Activated CD8-positive, alpha-beta memory T cell treated with anti-CD3 and anti-CD28 coated beads for 48 hours (primary cell): ENCODE measurements around the gene MAP2K4.

Experiments
- DNase-seq, 3 experiments: peaks; one replicate each; pipeline ENCODE4 v3.0.0-alpha.2; 2020; ENCODE audit warnings: low read depth in 2 of 3, low spot score in 2 of 3

MAP2K4 gene

DNA sequence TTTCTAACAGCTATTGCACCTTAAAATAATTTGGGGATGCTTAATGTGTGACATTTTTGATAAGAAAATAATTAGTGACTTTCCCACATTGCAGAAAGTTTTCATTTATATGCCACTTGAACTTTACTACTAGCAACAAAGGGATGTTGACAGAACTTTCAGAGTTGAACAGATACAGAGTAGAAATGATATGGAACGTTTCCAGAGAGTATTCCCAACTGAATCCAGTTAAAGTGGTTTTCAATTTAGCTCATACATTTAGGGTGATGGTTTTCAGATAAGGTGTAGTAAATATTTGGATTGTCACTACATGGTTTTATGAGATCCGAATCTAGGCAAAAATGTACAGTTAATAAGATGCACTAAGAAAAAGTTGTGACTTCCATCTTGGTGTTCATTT lies 17.3 kb downstream of the MAP2K4 start:
- no peak for DNase-seq

GRCh38 chr17:12040478-12040877 lies 19.8 kb downstream of the MAP2K4 start:
- DNase-seq: no peak

- no peak for DNase-seq
Measured at GRCh38 chr17:12041312-12041711, 20.6 kb downstream of the MAP2K4 start.

- no peak for DNase-seq
Measured at GRCh38 chr17:12043702-12044101, 23.0 kb downstream of the MAP2K4 start.

- DNase-seq: no peak
Measured at GRCh38 chr17:12046786-12047185, 26.1 kb downstream of the MAP2K4 start.

GRCh38 chr17:12047681-12048376 lies 27.2 kb downstream of the MAP2K4 start:
- DNase-seq: no peak

DNA sequence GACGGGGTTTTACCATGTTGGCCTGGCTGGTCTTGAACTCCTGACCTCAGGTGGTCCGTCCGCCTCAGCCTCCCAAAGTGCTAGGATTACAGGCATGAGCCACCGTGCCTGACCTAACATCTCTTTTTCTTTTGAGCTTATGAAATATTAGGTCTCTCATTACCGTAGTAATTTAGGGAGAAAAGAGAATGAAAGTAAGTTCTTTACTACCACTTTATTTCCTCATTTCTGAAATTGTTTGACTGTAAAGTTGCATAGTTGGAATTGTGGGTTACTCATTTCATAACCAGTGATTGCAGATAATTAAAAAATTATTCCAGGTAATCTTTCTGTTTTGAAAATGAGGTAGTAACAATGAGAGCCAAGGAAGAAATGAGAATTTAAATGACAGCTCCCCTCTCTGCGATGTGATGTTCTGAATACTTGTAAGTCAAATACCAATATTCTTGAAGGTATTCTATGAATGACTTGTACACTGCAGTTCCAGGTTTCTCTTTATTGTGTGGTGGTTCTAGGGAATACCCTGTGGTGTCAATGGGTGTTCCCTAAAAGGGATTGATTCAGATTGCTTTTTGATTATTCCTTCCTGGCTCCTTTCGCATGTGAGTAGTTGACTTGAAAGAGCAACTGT lies 28.3 kb downstream of the MAP2K4 start:
- no peak for DNase-seq

GRCh38 chr17:12050646-12051225 lies 30.1 kb downstream of the MAP2K4 start:
- DNase-seq: no peak

DNA sequence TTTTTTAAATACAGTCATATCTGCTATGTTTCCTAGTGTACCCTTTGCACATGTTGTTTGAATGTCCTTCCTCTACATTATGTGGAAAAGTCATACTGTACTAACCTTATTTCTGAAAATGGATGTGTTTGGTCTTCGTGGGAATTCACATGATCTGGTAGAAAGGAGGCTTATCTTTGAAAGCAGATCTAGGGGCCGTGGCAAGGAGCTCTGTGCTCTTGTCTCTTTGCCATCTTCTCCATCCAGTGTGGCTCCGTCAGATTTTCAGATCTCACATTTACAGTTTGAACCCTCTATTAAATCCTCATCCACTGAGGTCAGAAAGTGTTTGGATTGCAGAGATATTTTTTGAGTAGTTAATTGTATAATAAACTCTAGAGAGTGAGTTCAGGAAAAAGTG lies 32.9 kb downstream of the MAP2K4 start:
- no peak for DNase-seq

GRCh38 chr17:12055889-12056288 lies 35.2 kb downstream of the MAP2K4 start:
- DNase-seq: no peak

GRCh38 chr17:12057520-12057919 lies 36.8 kb downstream of the MAP2K4 start:
- DNase-seq: no peak

GRCh38 chr17:12058535-12058934 lies 37.9 kb downstream of the MAP2K4 start:
- no peak for DNase-seq

DNA sequence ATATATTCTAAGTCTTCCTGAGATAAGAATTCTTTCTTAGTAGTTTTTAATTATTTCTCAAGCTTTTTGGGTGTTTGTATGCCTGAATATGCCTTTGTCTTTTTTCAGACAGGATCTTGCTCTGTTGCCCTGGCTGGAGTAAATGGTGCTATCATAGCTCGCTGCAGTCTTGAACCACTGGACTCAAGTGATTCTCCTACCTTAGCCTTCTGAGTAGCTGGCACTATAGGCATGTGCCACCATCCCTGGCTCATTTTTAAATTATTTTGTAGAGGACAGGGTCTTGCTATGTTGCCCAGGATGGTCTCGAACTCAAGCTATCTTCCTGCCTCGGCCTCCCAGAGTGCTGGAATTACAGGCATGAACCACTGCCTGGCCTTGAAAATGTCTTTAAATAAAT lies 41.6 kb downstream of the MAP2K4 start:
- no peak for DNase-seq

- DNase-seq: no peak
Measured at GRCh38 chr17:12064395-12064794, 43.7 kb downstream of the MAP2K4 start.

GRCh38 chr17:12067485-12067884 lies 46.8 kb downstream of the MAP2K4 start:
- DNase-seq: no peak

GRCh38 chr17:12068946-12069345 lies 48.3 kb downstream of the MAP2K4 start:
- no peak for DNase-seq

DNA sequence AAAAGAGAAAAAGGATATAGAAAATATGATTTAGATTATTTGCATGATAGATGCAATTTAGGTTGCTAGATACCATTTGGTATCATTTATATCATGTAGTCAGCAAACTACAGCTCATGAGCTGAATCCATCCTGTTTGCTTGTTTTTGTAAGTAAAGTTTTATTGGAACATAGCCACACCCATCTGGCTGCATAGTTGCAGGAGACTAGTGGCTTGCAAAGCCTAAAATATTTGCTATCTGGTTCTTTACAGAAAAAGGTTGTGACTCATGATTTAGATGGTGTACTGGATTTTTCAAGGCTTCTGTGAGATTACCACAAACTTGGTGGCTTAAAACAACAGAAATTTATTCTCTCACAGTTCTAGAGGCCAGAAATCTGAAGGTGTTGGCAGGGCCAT lies 49.9 kb downstream of the MAP2K4 start:
- DNase-seq: no peak

- no peak for DNase-seq
Measured at GRCh38 chr17:12074346-12074745, 53.7 kb downstream of the MAP2K4 start.

DNA sequence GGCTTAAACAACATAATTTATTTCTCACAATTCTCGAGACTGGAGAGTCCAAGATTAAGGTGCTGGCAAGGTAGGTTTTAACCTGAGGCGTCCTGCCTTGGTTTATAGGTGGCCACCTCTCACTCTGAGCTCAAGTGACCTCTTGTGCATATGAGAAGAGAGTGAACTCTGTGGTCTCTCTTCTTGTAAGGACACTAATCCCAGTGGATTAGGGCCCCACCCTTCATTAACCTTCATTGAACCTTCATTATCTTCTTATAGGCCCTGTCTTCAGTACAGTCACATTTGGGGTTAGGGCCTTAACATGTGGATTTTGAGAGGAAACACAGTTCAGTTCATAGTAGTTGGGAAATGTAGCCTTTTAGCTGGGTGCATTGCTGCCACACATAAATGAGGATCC lies 57.1 kb downstream of the MAP2K4 start:
- DNase-seq: no peak

- DNase-seq: no peak
Measured at GRCh38 chr17:12078791-12079190, 58.1 kb downstream of the MAP2K4 start.

DNA sequence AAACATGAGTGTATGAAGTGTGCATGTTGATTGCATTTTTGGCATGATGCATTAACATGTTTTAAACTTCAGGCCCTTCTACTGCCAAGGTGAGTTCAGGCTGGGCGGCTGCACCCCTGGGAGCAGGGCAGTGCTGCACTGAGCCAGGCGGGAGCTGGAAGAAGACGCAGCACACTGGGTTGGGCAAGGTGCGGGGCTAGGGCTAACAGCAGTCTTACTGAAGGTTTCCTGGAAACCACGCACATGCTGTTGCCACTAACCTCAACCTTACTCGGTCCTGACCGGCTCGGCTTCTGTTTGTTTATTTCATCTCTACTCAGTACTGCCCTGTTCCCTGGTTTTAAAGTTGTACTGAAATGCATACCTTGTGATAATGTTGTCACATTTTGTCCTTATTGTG lies 61.0 kb downstream of the MAP2K4 start:
- no peak for DNase-seq

DNA sequence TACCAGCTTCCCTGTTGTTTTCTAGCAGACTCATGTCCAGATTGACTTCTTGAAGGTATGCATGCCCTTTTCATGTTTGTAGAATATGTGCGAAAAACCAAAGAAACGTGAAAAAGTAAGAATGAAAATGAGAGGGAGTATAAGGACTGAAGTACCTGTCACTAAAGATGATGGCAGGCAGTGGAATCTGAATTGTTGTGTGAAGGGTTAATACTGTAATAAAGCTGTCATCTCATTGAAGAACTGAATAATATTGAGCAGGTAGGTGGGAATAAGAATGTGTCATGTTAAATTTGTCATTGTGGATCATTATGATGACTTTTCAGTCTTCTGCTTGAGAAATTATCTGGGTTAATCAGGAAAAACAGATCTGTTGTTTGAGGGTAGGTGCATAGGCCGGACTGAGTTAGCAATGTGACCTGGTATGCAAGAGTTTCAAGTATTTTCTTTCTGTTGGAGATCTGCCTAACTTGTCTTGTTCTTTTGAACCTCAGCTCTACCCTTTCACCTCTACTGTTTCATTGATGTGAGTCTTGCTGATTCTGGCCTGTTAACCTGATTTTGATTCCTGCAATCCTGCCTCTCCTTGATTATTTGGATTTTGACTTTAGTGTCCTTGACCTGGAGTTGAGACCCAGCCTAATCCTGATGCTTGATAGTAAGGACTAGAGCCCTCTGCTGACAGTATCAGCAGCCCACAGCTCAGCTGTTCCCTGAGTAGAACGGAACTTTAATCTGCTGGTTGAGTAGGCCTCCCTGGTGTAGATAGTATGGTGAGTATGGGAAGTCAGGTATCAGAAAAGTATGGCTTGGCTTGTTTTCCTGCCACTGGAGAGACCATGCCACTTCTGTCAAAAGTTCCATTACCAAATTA lies 64.6 kb downstream of the MAP2K4 start:
- no peak for DNase-seq
